ENCODE measurements around the gene HNRNPLL.

GRCh38 chr2:38599706-38600105 is 3.0 kb downstream of the HNRNPLL start:
- TF ChIP-seq, protein P1, sequence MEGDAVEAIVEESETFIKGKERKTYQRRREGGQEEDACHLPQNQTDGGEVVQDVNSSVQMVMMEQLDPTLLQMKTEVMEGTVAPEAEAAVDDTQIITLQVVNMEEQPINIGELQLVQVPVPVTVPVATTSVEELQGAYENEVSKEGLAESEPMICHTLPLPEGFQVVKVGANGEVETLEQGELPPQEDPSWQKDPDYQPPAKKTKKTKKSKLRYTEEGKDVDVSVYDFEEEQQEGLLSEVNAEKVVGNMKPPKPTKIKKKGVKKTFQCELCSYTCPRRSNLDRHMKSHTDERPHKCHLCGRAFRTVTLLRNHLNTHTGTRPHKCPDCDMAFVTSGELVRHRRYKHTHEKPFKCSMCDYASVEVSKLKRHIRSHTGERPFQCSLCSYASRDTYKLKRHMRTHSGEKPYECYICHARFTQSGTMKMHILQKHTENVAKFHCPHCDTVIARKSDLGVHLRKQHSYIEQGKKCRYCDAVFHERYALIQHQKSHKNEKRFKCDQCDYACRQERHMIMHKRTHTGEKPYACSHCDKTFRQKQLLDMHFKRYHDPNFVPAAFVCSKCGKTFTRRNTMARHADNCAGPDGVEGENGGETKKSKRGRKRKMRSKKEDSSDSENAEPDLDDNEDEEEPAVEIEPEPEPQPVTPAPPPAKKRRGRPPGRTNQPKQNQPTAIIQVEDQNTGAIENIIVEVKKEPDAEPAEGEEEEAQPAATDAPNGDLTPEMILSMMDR (IDR thresholded peaks at IDR 0.05 in 4 of 5, conservative IDR thresholded peaks at IDR 0.05 in 1 of 5), result no peak
- TF ChIP-seq POLR2A (IDR thresholded peaks at IDR 0.05), result no peak
